Astrocyte of the spinal cord (primary cell): ENCODE data around the gene LGSN.
"Not testable (repeated sequence)": the region's sequence is repeated elsewhere in the genome, so short reads cannot be mapped to it uniquely, and the experiment has no call there.

ENCODE experiments used
- DNase-seq: peaks from one replicate; pipeline ENCODE4 v3.0.0; 2011; ENCODE audit warnings: low read depth, low spot score
- H3K4me3 ChIP-seq: 2 replicates; pipeline ENCODE4 v1.5.1; 2011; ENCODE audit warnings: low read depth, mild to moderate bottlenecking, low read length, moderate library complexity
- CTCF ChIP-seq: IDR thresholded peaks from 2 replicates; pipeline ENCODE4 v1.5.1; 2012; ENCODE audit warnings: low read depth, mild to moderate bottlenecking, low read length, inconsistent platforms
- in situ Hi-C: cut with HindIII; loops from 2 replicates; pipeline ENCODE4 v1.10.0; 2017; ENCODE audit warnings: low sequenced_read_pairs

LGSN gene, protein sequence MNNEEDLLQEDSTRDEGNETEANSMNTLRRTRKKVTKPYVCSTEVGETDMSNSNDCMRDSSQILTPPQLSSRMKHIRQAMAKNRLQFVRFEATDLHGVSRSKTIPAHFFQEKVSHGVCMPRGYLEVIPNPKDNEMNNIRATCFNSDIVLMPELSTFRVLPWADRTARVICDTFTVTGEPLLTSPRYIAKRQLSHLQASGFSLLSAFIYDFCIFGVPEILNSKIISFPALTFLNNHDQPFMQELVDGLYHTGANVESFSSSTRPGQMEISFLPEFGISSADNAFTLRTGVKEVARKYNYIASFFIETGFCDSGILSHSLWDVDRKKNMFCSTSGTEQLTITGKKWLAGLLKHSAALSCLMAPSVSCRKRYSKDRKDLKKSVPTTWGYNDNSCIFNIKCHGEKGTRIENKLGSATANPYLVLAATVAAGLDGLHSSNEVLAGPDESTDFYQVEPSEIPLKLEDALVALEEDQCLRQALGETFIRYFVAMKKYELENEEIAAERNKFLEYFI

DNA sequence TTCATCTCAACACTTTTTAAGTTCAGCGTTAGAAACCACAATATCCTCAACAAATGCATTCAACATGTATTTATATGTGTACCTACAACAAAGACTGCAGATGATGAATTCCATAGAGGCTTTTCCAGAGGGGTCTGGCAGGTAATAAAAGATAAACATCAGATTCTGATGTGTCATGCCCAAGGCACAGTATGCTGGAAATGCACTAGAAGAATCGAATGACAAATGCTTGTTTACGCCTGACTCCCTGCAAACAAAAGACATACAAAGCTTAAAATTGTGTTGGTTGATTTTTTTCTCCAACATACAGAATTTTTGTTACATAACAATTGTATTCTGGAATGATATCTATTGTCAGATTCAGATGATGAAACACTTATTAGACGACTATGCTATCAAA, at the start of gene LGSN:
LGSN (minus strand) TSS at position 45 of the 400 bp plus-strand sequence; CDS start at position 5, 40 bp downstream.
- DNase-seq = no peak
- no peak for TF ChIP-seq CTCF
- in situ Hi-C loops = no loop called here
- H3K4me3 ChIP-seq = no peak within 1 kb of the TSS

DNA sequence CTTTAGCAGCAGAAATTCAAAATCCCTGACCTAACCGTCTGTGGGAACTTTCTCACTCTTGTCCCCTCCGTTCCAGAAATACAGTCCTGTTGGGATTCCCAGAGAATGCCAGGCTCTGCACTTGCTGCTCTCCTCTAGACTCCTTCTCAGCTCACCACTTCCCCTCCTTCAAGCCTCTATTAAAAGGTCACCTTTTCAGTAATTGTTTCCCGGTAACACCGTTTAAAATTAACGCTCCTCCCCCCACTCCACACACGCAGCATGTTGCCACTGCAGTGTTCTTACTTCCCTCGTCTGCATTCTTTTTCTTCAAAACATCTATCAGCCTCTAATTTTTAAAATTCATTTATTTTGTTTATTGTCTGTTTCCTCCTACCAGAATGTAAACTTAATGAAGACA, 48.6 kb upstream of the LGSN start:
- DNase-seq = no peak
- no peak for TF ChIP-seq CTCF
- no peak overlapping the region for H3K4me3 ChIP-seq
- in situ Hi-C loops = no loop called here

- DNase-seq, H3K4me3 ChIP-seq, in situ Hi-C loops: not testable (repeated sequence)
Measured at GRCh38 chr6:63362500-63363120, 42.8 kb upstream of the LGSN start.

- H3K4me3 ChIP-seq, DNase-seq, in situ Hi-C loops: not testable (repeated sequence)
Measured at GRCh38 chr6:63357384-63357783, 37.6 kb upstream of the LGSN start.

GRCh38 chr6:63355632-63356031, 35.8 kb upstream of the LGSN start:
- no peak for DNase-seq
- in situ Hi-C loops = no loop called here
- no peak overlapping the region for H3K4me3 ChIP-seq
- TF ChIP-seq CTCF = no peak

- no peak for DNase-seq
- H3K4me3 ChIP-seq = no peak overlapping the region
- in situ Hi-C loops = no loop called here
- no peak for TF ChIP-seq CTCF
Measured at GRCh38 chr6:63353286-63353630, 33.5 kb upstream of the LGSN start.

- peak; percentile 64 for TF ChIP-seq CTCF
- peak; percentile 39 for DNase-seq
- H3K4me3 ChIP-seq = no peak overlapping the region
- in situ Hi-C loops = no loop called here
Measured at GRCh38 chr6:63352544-63353285, 32.9 kb upstream of the LGSN start.
